ENCODE measurements around the gene SLC35E4. TPM values are rescaled to one million over a fixed set of nuclear protein-coding genes. Genes with fewer than 3 reads are reported as not detected.

The SLC35E4 gene
- total RNA-seq, 1 experiment from 2014 or later, result 5.3 TPM

DNA sequence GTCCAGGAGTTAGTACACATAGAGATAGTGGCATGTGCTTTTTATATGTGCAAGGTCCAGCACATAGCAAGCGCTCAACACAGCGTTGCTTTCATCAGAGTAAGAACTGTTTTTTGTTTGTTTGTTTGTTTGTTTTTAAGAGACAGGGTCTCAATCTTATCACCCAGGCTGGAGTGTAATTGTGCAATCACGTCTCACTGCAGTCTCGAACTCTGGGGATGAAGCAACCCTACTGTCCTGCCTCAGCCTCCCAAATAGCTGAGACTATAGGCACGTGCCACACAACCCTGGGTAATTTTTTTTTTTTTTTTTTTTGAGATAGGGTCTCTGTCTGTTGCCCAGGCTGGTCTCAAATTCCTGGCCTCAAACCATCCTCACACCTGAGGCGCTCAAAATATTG, 17.8 kb upstream of the SLC35E4 start:
- Mint-ChIP-seq H3K4me3 (no peak overlapping the region), H3K27me3 (ENCODE audit: low read depth) (no peaks in the 10 kb centered on the region), H3K36me3 (peaks cover 52% of the 10 kb centered on the region), H3K27ac (no peak overlapping the region), H3K4me1 (no peaks in the 10 kb centered on the region), H3K9me3 (no peaks in the 10 kb centered on the region)
- POLR2A ChIA-PET, result no interaction called here
- CTCF ChIA-PET, result no interaction called here
- ATAC-seq (no peak), DNase-seq (ENCODE audit: low spot score) (no peak)
- TF ChIP-seq JAZF1 (CRISPR knock-in tag; IDR thresholded peaks at IDR 0.05) (no peak), ATF1 (CRISPR knock-in tag; IDR thresholded peaks at IDR 0.05) (no peak), CDX4 (CRISPR knock-in tag; IDR thresholded peaks at IDR 0.05; ENCODE audit: borderline replicate concordance) (no peak), ZNF416 (CRISPR knock-in tag; IDR thresholded peaks at IDR 0.05) (no peak), PRDM15 (CRISPR knock-in tag; IDR thresholded peaks at IDR 0.05) (no peak), MAX (CRISPR knock-in tag; IDR thresholded peaks at IDR 0.05) (no peak), USF1 (CRISPR knock-in tag; IDR thresholded peaks at IDR 0.05) (no peak), ETV6 (CRISPR knock-in tag; IDR thresholded peaks at IDR 0.05) (no peak), ZNF317 (CRISPR knock-in tag; IDR thresholded peaks at IDR 0.05; ENCODE audit: borderline replicate concordance, low read depth) (no peak), ARID4B (CRISPR knock-in tag; IDR thresholded peaks at IDR 0.05; ENCODE audit: borderline replicate concordance) (no peak), TEAD1 (CRISPR knock-in tag; IDR thresholded peaks at IDR 0.05) (no peak), CREB1 (CRISPR knock-in tag; IDR thresholded peaks at IDR 0.05) (no peak), ATF3 (CRISPR knock-in tag; conservative IDR thresholded peaks at IDR 0.05) (no peak), USF2 (CRISPR knock-in tag; IDR thresholded peaks at IDR 0.05) (no peak)
- TF ChIP-seq, protein P1, sequence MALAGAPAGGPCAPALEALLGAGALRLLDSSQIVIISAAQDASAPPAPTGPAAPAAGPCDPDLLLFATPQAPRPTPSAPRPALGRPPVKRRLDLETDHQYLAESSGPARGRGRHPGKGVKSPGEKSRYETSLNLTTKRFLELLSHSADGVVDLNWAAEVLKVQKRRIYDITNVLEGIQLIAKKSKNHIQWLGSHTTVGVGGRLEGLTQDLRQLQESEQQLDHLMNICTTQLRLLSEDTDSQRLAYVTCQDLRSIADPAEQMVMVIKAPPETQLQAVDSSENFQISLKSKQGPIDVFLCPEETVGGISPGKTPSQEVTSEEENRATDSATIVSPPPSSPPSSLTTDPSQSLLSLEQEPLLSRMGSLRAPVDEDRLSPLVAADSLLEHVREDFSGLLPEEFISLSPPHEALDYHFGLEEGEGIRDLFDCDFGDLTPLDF (CRISPR knock-in tag; IDR thresholded peaks at IDR 0.05), result no peak
- TF ChIP-seq, protein P2, sequence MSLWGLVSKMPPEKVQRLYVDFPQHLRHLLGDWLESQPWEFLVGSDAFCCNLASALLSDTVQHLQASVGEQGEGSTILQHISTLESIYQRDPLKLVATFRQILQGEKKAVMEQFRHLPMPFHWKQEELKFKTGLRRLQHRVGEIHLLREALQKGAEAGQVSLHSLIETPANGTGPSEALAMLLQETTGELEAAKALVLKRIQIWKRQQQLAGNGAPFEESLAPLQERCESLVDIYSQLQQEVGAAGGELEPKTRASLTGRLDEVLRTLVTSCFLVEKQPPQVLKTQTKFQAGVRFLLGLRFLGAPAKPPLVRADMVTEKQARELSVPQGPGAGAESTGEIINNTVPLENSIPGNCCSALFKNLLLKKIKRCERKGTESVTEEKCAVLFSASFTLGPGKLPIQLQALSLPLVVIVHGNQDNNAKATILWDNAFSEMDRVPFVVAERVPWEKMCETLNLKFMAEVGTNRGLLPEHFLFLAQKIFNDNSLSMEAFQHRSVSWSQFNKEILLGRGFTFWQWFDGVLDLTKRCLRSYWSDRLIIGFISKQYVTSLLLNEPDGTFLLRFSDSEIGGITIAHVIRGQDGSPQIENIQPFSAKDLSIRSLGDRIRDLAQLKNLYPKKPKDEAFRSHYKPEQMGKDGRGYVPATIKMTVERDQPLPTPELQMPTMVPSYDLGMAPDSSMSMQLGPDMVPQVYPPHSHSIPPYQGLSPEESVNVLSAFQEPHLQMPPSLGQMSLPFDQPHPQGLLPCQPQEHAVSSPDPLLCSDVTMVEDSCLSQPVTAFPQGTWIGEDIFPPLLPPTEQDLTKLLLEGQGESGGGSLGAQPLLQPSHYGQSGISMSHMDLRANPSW (CRISPR knock-in tag; conservative IDR thresholded peaks at IDR 0.05; ENCODE audit: low read depth), result no peak
- TF ChIP-seq, protein P3, sequence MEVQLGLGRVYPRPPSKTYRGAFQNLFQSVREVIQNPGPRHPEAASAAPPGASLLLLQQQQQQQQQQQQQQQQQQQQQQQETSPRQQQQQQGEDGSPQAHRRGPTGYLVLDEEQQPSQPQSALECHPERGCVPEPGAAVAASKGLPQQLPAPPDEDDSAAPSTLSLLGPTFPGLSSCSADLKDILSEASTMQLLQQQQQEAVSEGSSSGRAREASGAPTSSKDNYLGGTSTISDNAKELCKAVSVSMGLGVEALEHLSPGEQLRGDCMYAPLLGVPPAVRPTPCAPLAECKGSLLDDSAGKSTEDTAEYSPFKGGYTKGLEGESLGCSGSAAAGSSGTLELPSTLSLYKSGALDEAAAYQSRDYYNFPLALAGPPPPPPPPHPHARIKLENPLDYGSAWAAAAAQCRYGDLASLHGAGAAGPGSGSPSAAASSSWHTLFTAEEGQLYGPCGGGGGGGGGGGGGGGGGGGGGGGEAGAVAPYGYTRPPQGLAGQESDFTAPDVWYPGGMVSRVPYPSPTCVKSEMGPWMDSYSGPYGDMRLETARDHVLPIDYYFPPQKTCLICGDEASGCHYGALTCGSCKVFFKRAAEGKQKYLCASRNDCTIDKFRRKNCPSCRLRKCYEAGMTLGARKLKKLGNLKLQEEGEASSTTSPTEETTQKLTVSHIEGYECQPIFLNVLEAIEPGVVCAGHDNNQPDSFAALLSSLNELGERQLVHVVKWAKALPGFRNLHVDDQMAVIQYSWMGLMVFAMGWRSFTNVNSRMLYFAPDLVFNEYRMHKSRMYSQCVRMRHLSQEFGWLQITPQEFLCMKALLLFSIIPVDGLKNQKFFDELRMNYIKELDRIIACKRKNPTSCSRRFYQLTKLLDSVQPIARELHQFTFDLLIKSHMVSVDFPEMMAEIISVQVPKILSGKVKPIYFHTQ (CRISPR knock-in tag; IDR thresholded peaks at IDR 0.05), result no peak
- TF ChIP-seq, protein P4, sequence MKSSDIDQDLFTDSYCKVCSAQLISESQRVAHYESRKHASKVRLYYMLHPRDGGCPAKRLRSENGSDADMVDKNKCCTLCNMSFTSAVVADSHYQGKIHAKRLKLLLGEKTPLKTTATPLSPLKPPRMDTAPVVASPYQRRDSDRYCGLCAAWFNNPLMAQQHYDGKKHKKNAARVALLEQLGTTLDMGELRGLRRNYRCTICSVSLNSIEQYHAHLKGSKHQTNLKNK (CRISPR knock-in tag; IDR thresholded peaks at IDR 0.05), result no peak

Data from WTC11 (cell line).